ENCODE data around the gene SHMT1.
"Not testable (repeated sequence)": the region's sequence is repeated elsewhere in the genome, so short reads cannot be mapped to it uniquely, and the experiment has no call there.

SHMT1 gene

DNA sequence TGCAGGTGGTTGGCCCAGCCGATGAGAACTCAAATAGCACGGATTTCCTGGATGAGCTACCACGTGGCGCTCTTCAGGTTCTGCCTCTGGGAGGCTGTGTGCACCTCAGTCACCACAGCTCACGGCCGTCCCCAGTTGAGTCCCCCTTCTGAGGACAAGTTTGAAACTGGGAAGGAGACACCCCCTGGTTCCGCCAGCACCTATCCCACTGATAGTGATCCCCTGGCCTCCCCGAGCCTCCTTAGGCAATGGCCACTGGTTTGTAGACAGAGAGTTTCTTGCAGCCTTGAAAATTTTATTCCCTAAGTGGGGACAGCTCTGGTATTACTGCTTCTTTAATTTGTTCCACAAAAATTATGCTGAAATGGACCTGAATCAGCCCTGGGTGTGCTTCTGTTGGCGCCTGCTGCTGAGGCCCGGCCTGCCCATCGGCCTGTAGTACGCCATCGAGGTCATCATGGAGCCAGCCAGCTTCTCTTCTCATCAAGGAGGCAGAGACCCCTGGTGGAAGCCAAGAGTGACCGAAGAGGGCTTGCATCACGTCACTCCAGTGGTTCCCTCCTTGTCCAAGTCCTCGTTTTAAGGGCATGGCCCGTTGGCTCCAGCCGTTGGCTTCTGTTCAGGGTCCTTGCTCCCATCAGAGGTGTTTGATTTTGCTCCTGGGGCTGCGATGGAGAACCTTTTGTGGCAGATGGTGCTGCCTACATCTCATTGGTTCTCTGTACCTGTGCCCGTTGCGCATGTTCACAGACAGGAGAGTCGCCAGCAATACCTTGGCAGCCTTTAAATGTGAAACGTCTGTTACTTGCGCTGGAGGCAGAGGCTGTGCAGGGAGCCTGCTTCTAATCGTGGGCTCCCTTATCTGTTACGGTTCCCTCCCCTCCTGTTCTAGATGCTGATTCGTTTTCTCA is 39.0 kb downstream of the SHMT1 start:
- no peak for DNase-seq

GRCh38 chr17:18323507-18324139 is 39.7 kb downstream of the SHMT1 start:
- no peak for DNase-seq

DNA sequence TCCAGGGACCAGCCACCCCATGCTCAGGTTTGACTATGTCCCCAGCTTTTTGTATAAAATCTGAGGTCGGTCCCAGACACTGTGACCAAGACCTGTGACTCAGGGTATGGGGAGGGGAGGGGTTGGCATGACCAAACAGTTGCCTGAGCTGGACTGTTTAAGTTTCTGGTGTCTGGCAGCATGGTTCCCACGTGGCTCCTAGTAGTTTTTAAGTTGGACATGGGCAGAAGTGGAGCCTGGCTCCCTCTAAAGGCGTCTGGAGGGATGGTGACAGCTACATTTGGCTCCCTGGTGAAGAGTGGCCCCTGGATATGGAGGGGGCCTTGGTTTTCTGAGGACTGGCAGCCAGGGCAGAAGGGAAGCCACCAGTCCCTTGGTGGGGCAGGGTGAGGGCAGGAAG is 40.3 kb downstream of the SHMT1 start:
- no peak for DNase-seq

- no peak for DNase-seq
Observed at GRCh38 chr17:18322522-18322921, 40.8 kb downstream of the SHMT1 start.

DNA sequence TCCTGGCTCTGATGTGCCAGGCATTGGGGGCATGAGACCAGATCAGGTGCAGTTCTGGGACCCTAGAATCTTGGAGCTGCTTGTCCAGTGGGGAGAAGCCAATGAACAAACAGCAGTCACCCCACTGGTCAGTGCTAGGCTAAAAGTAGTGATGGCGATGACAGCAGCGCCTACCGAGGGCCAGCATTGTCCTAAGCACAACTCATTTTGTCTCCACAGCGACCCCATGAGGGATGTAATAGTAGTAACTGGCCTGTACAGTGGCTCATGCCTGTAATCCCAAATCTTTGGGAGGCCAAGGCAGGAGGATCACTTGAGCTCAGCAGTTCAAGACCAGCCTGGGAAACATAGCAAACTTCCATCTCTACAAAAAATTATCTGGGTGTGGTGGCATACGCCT is 42.0 kb downstream of the SHMT1 start:
- DNase-seq: no peak

GRCh38 chr17:18320301-18320700 is 43.0 kb downstream of the SHMT1 start:
- DNase-seq: no peak

DNA sequence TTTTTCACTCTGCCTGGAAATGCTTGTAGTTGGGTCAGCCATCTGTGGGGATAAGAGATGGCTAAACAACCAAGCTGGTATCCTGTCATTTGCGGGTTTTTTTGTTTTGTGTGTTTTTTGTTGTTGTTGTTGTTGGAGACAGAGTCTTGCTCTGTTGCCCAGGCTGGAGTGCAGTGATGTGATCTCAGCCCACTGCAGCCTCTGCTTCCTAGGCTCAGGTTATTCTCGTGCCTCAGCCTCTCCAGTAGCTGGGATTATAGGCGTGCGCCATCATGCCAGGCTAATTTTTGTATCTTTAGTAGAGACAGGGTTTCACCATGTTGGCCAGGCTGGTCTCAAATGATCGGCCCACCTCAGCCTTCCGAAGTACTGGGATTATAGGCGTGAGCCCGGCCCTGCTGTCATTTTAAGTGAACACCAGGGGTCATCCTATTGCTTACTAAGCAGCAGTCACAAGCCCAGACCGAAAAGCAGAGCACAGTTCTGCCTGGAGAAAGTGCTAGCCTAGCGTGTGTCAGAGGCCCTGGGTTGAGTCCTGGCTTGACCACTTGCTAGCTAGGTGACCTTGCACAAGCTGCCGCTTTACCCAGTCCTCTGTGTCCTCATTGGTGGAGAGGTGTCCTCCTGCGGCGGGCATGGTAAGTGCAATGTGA is 43.6 kb downstream of the SHMT1 start:
- DNase-seq: no peak

GRCh38 chr17:18318771-18319450 is 44.4 kb downstream of the SHMT1 start:
- DNase-seq: no peak

DNA sequence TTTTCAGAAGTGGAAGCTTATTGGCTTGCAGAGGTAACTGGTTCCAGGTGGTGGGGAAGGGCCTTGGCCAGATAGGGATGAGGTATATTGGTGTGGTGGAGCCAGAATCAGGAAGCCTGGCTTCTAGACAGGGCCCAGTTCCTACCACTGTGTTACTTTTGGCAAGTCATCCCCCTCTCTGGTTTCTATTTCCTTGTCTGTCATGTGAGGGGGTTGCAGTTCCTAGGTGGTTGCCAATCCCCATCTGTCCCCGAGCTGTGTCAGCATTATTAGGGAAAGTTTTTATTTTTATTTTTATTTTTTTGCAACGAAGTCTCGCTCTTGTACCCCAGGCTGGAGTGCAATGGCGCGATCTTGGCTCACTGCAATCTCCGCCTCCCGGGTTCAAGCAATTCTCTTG is 45.2 kb downstream of the SHMT1 start:
- no peak for DNase-seq

DNA sequence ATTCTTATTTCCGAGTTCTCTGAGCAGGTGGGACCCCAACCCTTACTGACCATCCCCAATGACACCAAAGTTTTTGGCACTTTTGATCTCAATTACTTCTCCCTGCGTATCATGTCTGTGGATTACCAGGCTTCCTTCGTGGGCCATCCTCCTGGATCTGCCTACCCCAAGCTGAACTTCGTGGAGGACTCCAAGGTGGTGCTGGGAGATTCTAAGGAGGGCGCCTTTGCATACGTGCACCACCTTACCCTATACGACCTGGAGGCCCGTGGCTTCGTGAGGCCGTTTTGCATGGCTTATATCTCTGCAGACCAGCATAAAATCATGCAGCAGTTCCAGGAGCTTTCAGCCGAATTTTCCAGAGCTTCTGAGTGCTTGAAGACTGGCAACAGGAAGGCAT is 47.4 kb downstream of the SHMT1 start:
- no peak for DNase-seq

DNA sequence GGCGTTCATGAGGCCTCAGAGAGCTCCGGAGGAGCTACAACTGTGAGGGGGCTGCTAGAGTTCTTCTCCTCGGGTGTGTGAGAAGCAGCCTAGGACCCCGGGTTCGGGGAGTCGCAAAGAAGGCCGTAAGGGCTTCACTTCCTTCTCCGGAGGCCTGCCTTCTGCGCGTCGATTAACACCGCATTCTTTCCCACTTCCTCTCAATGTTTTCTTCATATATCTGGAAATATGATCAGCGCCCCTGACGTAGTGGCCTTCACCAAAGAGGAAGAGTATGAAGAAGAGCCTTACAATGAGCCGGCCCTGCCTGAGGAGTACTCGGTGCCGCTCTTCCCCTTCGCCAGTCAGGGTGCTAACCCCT is 47.8 kb downstream of the SHMT1 start:
- peak; percentile 42 for DNase-seq

GRCh38 chr17:18314731-18315561 is 48.4 kb downstream of the SHMT1 start, which contains the start of the genes SMCR8 and TOP3A:
SMCR8 (plus strand) TSS chr17:18315293; CDS start chr17:18315790, 497 bp downstream.
TOP3A (minus strand) TSS chr17:18314994; CDS start chr17:18314778, 216 bp downstream.
- peak; percentile 98 for DNase-seq

DNA sequence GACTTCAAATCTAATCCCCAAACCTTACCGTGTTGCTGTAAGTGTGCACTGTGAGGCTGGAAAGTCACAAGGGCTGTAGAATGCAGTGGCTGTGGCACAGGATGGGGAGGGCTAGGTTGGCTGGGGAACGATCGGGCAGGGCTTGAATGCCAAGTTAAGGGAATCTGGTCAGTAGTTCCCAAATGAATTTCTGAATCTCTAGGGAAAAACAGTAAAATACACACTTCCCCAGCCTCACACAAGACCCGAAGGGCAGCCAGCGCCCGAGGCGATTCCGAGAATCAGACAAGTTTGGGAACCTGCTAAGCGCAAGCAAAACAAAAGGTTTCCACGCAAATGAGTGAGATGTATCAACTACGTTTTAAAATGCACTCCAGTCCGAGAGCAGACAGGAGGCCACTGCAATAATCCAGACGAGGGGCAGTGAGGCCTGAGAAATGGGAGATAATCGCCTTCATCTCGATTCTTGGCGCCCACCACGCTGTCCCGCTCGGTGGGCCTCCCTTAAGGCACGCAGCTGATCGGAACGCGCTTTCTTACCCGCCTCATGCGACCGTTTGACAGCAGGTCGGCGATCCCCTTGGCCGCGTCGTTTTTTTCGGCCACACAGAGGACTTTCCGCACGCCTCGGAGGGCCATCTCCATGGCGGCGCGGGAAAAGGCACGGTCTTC is 49.2 kb downstream of the SHMT1 start:
- DNase-seq: no peak

- DNase-seq: no peak
Observed at GRCh38 chr17:18309202-18309601, 54.1 kb downstream of the SHMT1 start.

DNA sequence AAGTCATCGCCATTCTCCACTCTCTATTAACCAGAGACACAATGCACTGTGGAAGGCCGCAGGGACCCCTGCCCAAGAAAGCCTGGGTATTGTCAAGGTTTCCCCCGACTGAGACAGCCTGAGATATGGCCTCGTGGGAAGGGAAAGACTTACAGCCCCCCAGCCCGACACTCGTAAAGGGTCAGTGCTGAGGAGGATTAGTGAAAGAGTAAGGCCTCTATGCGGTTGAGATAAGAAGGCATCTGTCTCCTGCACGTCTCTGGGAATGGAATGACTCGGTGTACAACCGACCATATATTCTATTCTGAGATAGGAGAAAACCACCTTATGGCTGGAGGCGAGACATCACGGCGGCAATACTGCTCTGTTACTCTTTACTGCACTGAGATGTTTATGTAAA is 60.1 kb downstream of the SHMT1 start:
- not testable (repeated sequence) for DNase-seq

GRCh38 chr17:18300725-18301480 is 62.4 kb downstream of the SHMT1 start:
- no peak for DNase-seq

DNA sequence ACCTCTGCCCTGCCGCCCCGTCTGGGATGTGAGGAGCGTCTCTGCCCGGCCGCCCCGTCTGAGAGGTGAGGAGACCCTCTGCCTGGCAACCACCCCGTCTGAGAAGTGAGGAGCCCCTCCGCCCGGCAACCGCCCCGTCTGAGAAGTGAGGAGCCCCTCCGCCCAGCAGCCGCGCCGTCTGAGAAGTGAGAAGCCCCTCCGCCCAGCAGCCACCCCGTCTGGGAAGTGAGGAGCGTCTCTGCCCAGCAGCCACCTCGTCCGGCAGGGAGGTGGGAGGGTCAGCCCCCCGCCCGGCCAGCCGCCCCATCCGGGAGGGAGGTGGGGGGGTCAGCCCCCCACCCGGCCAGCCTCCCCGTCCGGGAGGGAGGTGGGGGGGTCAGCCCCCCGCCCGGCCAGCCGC is 65.3 kb downstream of the SHMT1 start:
- not testable (repeated sequence) for DNase-seq

GRCh38 chr17:18291718-18292540 is 71.4 kb downstream of the SHMT1 start:
- no peak for DNase-seq

- DNase-seq: no peak
Observed at GRCh38 chr17:18285296-18285695, 78.1 kb downstream of the SHMT1 start.

- DNase-seq: no peak
Observed at GRCh38 chr17:18281788-18282187, 81.6 kb downstream of the SHMT1 start.

Data from activated CD4-positive, alpha-beta T cell treated with anti-CD3 and anti-CD28 coated beads, Interleukin-2, Interleukin-6, amounts not matched to agents 100 ng/mL and 50 ng/mL, durations not matched to agents 16 hours and 8 hours (primary cell).